Stimulated activated CD8-positive, alpha-beta memory T cell treated with anti-CD3 and anti-CD28 coated beads, Interleukin-7, amount 100 ng/mL, for 48 hours (primary cell): ENCODE results near the gene DOK5.

Experiments
- DNase-seq, 2 donors: peaks; one replicate each; pipeline ENCODE4 v3.0.0-alpha.2; 2020; ENCODE audit warnings: low read depth in 1 of 2; ENCODE audit errors: extremely low read depth in 1 of 2

Gene DOK5

DNA sequence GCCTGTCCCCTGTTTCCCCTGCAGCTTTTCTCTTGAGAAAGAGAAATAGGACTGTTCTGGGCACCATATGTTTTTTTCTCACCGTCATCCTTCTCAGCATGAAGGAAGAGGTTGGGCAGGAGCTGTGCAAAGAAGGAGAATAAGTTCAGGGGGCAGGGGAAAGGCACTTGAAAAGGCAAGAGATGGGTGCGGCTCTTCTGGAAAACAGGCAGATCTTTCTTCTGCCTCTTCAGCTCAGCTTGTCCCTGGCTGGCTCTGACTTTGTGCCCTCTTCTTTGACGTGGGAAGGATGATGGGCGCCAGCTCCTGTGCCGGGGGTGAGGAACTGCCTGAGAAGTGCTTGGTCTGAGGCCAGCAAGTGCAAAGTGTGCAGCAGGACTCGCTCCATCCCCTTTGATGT is 206.5 kb downstream of the DOK5 start:
- DNase-seq, result no peak

DNA sequence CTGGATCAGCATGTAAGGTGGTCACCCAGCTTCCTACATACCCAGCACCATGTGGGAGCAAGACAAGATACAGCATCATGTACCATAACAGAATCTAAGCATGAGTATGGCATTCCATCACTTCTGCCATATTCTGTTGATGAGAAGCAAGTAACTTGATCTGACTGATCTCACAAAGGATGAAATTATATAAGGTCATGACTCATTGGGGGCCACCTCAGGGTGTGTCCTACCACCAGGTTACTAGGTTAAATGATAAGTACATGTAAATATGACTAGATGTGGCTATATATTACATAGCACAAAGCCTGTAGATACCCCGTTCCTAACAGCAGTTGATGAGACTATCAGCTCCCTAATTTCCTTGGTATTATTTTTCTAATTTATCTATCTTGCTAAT is 213.1 kb downstream of the DOK5 start:
- no peak for DNase-seq

DNA sequence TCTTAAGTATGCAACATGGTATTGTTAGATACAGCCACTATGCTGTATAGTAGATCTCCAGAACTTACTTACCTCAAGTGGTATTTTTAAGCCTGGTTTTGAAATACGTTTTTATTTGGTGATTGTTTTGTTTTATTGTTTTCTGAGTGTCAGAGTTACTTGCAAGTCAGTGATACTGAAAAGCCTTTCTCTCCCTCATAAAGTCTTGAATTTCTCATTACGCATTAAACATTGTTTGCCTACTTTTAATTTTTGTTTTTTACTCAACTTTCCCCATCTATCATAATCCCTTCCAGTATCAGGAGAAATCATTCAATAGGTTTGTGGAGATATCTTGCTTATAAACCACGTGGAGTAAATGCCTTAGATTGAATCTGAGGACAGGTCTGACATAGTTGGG is 214.9 kb downstream of the DOK5 start:
- no peak for DNase-seq

DNA sequence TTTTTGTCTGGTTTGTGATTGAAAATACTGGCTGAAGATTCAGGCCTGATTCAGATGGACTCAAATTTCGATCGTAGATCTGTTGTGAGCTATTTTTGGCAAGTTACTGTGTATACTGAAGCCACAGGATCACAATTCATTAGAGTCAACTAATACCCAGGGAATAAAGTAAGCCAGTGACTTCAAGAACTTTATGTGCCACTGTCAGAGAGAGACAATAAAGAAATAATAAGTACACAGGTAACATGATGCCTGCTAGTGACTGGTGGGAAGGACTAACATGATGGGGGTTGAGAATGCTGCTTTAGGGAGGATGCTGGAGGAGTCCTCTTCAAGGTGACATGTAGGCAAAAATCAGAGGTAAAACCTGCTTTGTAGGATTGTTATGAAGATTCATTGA is 215.9 kb downstream of the DOK5 start:
- no peak for DNase-seq

DNA sequence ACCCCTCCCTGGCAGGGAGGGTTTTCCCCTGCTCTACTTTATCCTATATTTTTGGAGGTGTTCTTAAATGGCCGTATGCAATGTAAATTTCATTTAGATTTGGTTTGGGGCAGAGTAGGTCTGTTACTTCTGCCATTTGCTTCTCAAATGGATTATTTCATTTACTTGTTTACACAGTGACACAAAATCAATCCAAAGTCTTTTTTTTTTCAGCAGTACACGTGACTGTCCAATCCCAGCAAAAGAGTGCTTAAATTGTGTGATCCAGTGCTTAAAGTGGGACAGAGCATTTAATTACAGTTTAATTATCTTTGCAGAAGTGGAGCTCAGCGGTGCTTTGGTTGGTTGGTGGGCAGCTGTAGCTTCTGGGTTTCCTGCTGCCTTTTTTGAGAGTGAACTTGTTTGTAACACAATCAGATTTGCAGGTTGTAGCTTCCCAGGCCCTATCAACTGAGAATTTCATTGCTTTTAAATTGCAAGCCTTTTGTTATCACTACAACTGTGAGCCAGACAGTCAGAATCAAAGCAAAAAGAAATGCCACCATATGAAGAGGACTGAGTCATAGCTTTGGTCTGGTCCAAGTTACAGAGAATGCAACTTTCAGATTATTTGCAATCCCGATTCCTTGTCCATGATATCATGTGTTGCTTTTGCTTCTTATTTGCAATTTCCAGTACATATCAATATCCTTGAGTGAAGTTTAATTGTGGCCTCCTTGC is 216.9 kb downstream of the DOK5 start:
- DNase-seq, result no peak

DNA sequence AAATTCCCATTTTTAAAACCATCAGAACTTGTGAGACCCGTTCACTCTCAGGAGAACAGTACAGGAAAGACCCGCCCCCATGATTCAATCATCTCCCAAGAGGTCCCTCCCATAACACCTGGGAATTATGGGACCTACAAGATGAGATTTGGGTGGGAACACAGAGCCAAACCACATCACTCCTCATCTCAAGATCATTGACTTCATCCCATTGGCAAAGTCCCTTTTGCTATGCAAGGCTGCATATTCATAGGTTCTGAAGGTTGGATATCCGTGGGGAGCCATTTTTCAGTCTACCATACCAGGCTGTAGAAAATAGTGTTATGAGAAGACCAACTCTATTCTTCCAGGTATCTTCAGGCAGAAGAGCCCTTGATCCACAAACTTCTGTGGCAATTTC is 219.1 kb downstream of the DOK5 start:
- DNase-seq, result no peak

DNA sequence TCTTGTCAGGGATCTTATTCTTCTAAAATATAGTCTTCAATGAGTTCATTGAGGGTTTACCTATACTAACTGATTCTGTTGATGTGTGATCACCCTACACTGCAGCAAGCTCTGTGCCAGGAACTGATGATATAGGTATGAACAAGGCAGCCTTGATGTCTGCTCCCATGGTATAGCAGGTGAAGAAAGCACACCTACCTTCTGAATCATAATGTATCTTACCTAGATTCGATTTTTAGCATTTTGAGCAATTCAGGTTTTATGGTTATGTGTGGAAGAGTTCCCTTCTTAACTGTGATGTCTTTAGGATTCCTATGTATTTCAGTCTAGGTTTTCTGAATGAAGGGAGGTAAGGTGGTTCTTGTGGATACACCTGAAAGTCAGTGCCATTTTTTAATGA is 223.0 kb downstream of the DOK5 start:
- DNase-seq, result no peak
